ENCODE measurements around the gene LMAN2L. TPM values are rescaled to one million over a fixed set of nuclear protein-coding genes. Genes with fewer than 3 reads are reported as not detected.

LMAN2L gene
- total RNA-seq, 1 experiment from 2014 or later, result 17.6 TPM

DNA sequence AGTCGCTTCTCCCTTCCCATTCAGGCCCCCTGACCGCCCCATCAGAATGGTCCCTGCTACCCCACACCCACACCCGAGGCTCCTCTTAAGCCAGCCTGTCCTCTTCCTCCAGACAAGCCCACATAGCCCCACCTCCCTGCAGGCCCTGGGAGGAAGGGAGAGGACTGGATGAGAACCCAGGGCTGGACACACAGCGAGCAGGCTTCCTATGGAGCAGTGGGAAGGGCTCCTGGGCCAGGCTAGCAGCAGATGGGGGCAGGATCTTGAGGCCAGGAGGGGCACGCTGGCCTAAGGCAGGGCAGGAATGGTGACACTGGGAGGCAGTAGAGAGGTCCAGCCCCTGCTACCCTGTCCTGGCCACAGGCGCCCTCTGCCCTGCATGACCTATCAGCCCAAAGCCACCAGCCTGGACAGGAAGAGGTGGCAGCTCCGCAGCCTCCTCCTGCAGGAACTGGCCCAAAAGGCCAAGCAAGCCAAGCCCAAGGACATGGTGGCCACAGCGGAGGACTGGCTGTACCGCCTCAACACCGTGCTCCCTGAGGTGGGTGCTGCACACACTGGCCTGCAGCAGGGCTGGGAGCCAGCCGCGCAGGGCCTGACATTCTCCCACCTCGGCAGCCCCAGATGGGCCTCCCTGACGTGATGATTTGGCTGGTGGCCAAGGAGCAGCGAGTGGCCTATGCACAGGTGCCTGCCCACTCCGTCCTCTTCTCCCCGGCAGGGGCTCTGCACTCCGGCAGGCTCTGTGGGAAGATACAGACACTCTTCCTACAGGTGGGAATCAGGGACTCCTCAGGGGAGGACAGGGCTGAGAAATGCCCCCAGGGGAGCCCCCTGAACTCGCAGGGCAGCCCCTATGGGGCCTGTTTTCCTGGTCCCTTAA is 54.0 kb downstream of the LMAN2L start:
- Histone ChIP-seq H3K4me2 (ENCODE audit: insufficient read depth, insufficient read length, low read length) (no peak overlapping the region), H3K27me3 (ENCODE audit: insufficient read depth, low read length) (no peaks in the 10 kb centered on the region), H3K9ac (ENCODE audit: extremely low read depth, insufficient read length, low read length) (no peak overlapping the region), H3T11ph (ENCODE audit: low read length) (no peak overlapping the region), H3K23me2 (ENCODE audit: insufficient read length, low read depth, low read length, poor library complexity, severe bottlenecking) (no peaks in the 10 kb centered on the region), H3K79me1 (ENCODE audit: insufficient read depth, low read depth, low read length, poor library complexity, severe bottlenecking) (no peaks in the 10 kb centered on the region), H3K14ac (ENCODE audit: insufficient read depth, low read length) (no peak overlapping the region), H2BK5ac (ENCODE audit: insufficient read length, low read length) (no peak overlapping the region), H2BK20ac (ENCODE audit: low read depth, low read length, poor library complexity, severe bottlenecking) (no peak overlapping the region), H4K20me1 (ENCODE audit: control insufficient read depth, insufficient read depth, insufficient read length) (no peaks in the 10 kb centered on the region), H2BK15ac (ENCODE audit: low read depth, low read length) (no peak overlapping the region), H3K4ac (ENCODE audit: low read depth, low read length) (no peak overlapping the region), H3K79me2 (ENCODE audit: insufficient read depth, low read length) (no peaks in the 10 kb centered on the region), H2AFZ (ENCODE audit: low read length) (no peak overlapping the region), H3K18ac (ENCODE audit: insufficient read length, low read depth, low read length) (no peak overlapping the region), H4K8ac (replicated peaks; ENCODE audit: insufficient read length, low read depth, low read length) (no peak overlapping the region), H3K23ac (ENCODE audit: insufficient read length, low read depth, low read length) (no peak overlapping the region), H3K56ac (ENCODE audit: insufficient read length, low read depth, low read length) (no peak overlapping the region), H3K4me1 (ENCODE audit: insufficient read depth, low read length) (no peaks in the 10 kb centered on the region), H3K27ac (ENCODE audit: insufficient read length, low read depth, low read length) (no peak overlapping the region), H2AK5ac (ENCODE audit: insufficient read length, low read length) (no peak overlapping the region), H4K91ac (ENCODE audit: insufficient read length, low read depth, low read length) (no peak overlapping the region), H2BK120ac (ENCODE audit: low read depth, low read length, poor library complexity, severe bottlenecking) (no peak overlapping the region), H3K9me3 (ENCODE audit: control insufficient read depth, low read depth, low read length) (no peaks in the 10 kb centered on the region), H4K5ac (ENCODE audit: insufficient read length, low read depth, low read length) (no peak overlapping the region), H2BK12ac (ENCODE audit: insufficient read length, low read depth, low read length) (no peak overlapping the region)
- peak; percentile 82 for DNase-seq
- no peaks in the 10 kb centered on the region for H3K36me3 Mint-ChIP-seq (ENCODE audit: insufficient read depth in 1 of 3, low read depth in 3 of 3)
- peaks cover 6 to 12% of the 10 kb centered on the region in 2 experiments; a peak in 3 of 4 replicates for H3K4me1 Mint-ChIP-seq
- no peaks in the 10 kb centered on the region for H3K9me3 Mint-ChIP-seq
- 0 out of 7 replicates have a peak overlapping the region, but pooled peaks of 1 of the 3 experiments have one; percentile 37 for H3K27ac Mint-ChIP-seq
- TF ChIP-seq, protein P1, sequence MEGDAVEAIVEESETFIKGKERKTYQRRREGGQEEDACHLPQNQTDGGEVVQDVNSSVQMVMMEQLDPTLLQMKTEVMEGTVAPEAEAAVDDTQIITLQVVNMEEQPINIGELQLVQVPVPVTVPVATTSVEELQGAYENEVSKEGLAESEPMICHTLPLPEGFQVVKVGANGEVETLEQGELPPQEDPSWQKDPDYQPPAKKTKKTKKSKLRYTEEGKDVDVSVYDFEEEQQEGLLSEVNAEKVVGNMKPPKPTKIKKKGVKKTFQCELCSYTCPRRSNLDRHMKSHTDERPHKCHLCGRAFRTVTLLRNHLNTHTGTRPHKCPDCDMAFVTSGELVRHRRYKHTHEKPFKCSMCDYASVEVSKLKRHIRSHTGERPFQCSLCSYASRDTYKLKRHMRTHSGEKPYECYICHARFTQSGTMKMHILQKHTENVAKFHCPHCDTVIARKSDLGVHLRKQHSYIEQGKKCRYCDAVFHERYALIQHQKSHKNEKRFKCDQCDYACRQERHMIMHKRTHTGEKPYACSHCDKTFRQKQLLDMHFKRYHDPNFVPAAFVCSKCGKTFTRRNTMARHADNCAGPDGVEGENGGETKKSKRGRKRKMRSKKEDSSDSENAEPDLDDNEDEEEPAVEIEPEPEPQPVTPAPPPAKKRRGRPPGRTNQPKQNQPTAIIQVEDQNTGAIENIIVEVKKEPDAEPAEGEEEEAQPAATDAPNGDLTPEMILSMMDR (conservative IDR thresholded peaks at IDR 0.05), result peak; percentile 50
- H3K27me3 Mint-ChIP-seq (ENCODE audit: low read depth), result no peaks in the 10 kb centered on the region; the same call in 1 of the 2 replicates
- no peak overlapping the region for H3K4me3 Mint-ChIP-seq
- WGBS (ENCODE audit: extremely low coverage, insufficient read length, low lambda C conversion rate), result no CpG with 5 or more reads among the region's 19 CpGs

Data from H9 (cell line).